Measurements from ENCODE around the gene NKX6-1.

NKX6-1 gene

DNA sequence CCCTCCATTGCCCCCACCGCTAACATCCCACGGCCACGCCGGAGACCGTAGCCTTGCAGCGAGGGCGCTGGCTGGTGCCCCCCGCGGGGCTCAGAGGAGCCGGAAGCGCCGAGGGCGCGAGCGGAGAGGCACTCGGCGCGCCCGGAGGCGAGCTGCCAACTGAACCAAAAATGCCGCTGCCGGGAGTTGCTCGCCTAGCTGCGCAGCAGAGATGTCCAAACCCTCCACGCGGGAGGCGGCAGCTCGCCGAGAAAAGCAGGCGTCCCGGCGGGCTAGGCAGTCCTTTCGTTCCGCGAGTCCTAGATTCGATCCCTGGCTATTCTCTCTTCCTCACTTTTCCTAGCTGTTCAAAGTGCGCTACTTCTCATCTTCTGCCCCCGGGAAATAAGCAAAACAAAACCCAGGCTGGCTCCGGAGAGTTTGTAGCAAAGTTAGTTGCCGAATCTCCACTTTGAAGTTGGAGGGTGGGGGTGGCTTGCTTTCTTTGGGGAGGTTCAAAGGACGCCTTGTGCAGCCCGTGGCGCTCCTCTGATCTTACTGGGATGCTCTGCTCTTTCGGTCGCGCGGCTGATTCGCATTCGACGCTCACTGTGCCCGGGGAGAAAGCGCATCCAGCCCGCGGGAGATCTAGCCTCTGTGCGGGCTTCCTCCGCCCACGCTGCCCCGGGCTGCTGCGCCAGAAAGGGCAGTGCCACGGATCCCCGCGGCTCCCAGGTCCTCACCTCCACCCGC is 723 bp downstream of the NKX6-1 start:
- DNase-seq (ENCODE audit: low read depth in 2 of 2) = no peak

DNA sequence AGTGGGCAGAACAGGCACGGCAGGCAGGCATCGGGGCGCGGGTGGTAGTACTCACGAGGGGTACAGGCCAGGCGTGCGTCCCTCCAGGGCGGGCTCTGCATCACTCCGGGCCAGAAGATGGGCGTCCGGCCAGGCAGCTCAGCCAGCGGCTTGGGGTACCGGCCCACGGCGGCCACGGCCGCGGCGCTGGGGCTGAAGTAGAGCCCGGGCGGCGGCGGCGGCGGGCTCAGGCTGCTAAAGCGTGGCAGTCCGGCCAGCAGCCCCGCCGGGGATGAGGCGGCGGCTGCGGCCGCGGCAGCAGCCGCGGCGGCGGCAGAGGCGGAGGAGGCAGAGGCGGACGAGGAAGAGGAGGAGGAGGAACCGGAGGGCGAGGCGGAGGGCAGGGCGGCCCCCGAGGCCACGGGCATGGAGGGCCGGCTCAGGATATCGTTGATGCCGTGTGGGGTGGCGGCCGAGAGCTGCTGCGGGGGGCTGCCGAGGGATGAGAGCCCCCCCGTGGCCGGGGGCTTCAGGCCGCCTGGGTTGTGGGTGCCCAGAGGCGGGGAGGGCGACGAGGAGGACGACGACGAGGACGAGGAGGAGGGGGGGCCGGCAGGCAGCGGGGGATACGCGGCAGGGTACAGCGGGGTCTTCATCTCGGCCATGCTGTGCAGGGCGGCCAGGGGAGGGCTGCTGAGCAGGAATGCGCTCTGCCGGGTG is 1.4 kb downstream of the NKX6-1 start:
- DNase-seq (ENCODE audit: low read depth in 2 of 2) = no peak

DNA sequence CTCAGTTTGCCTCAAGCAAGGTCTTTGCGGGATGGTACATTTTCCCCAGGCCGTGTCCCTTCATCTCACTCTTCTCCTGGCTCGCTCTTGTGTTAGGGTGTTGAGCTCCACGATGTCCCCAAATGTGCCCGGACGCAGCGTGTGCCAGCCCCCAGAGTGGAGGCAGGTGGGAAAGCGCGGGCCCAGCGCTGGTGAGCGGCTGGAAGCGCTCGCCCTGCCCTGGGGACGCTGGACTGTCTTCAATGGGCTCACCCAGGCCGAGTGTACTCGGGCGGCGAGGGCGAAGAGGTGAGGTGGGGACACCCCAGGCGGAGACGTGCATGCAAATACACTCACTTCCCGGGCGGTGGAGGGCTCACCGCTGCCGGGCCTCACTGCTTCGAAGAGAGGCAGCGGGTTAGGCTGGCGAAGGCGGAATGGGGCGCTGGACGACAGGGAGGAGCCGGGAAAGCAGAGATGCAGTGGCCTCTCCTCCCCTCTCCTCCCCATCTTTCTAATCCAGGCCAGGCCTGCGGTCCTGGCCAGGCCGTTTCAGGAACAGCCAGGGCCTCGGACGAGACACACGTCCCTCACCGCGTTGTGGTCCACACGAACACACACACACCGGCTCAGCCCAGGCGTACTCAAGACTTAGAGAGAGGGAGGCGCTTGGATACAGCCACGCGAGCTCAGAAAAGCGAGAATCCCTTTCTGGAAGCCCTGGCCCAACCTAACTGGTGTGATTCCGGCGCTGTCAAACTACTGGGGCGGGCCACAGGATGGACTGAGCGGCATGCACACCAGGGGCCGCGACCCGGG is 2.2 kb downstream of the NKX6-1 start:
- DNase-seq (ENCODE audit: low read depth in 2 of 2) = no peak

DNA sequence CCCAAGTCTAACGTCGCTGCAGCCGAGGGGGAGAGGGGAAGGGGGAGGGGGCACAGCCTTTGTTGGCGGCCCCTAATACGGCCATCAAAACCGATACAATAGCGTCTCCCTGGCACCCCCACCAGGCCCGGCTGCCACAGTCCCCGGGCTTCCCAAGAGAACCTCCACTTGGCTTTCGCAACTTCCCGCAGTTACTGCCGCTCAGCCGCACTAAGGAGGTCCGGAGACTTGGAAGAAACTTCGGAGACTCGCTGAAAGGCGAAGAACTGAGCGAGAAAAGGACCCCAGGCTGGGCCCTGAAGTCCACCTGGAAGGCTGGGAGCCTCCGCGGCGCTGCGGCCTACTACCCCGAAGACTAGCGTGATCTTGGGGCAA is 2.8 kb downstream of the NKX6-1 start:
- no peak for DNase-seq (ENCODE audit: low read depth in 2 of 2)

DNA sequence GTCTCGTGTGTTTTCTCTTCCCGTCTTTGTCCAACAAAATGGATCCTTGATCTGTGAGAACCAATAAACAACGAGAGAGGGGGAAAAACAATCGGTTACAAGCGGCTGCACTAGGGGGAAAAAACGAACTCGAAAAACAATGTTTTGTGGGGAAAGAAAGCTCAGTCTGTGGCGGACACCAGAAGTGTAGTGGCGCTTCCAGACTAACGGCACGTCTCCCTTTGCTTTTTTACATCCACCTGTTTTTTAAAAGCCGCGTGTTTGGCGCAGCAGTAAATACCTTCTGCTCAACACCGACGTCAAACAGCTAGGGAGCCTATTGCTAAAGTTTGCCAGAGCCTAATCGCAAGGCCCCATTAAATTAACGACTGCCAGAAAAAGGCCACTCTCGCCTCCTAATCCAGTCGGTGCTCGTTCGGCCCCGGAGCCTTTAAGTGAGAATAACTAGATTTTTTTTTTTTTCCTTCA is 3.3 kb downstream of the NKX6-1 start:
- DNase-seq (ENCODE audit: low read depth in 2 of 2) = no peak

DNA sequence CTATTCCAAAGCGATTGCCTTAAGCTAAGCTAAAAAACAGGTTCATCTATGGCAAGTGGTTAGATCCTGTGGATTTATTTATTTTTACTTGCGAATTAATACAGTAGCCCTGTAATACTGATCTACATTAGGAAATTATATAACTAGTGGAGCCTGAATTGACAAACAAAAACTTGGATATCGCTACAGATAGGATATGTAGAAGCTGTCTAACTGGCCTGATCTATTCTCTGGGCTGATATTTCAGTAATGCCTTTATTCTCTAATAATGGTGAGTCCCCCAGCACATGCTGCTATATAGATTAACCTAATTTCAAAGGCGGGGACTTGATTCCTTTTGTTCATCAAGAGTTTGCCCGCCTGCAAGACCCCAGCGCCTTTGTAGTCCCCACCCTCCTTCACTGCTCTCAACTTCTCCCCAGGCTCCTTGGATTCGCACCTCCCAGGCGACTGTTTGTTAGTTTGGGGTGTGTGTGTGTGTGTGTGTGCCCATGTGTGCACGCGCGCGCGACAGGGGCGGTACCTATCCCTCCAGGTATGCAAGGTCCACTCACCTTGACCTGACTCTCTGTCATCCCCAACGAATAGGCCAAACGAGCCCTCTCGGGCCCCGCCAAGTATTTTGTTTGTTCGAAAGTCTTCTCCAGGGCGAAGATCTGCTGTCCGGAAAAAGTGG is 3.8 kb downstream of the NKX6-1 start:
- no peak for DNase-seq (ENCODE audit: low read depth in 2 of 2)

DNA sequence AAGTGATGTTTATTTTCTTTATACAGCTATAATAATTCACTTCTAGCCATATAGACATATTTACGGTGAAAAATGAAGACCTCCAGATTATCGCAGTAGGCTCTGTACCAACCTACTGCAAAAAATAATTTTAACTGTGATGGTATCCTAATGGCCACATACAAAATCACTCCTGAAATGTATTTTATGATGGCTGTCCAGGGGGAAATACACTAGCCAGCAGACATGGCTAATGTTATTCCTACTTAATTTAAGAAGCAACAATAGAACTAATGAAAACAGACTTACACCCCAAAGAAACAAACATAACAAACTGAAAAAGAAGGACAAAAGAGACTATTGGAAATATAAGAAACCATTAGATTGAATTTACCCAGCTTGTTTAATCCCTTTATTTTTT is 4.6 kb downstream of the NKX6-1 start:
- DNase-seq (ENCODE audit: low read depth in 2 of 2) = no peak

DNA sequence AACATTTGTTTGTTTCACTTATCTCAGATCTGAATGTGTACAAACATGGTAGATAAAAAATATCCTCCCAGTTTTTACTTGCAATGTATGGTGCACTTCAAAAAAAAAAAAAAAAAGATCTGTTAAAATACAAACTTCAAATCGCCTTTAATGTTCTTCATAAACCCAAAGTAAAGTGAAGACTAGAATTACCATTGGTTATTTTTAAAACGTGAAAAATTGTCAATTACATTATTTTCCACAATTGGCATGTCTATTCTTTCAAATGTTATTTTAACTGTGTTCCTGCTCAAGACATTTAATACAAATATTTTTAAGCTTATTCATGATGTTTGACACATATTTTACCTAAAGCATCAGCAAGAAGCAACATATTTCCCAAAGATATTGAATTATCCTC is 5.0 kb downstream of the NKX6-1 start:
- no peak for DNase-seq (ENCODE audit: low read depth in 2 of 2)

DNA sequence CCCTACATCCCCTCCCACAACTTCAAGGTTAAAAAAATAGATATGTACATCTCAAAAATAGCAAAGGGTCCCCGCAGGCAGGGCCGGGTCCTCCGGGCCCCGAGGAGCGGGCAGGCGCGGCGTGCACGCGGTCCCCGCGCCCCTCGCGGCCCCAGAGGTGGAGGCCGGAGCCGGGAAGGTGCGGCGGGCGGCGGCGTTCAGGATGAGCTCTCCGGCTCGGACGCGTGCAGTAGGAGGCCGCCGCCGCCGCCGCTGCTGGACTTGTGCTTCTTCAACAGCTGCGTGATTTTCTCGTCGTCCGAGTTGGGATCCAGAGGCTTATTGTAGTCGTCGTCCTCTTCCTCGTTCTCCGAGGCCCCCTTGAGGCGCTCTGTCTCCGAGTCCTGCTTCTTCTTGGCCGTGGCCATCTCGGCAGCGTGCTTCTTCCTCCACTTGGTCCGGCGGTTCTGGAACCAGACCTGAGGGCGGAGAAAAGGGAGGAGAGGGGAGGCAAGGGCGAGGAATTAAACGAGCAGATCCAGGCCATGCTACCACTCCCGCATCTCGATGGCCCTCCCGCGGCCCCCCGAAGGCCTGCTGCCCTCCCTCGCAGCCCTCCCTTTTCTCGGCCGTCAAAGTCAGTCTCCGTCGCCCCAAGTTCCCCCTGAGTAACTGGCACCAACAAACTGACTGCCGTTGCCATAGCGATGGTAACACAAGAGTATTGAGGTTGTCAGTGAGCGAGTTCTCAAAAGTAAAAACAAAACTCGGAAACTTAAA is 5.8 kb downstream of the NKX6-1 start:
- no peak for DNase-seq (ENCODE audit: low read depth in 2 of 2)

DNA sequence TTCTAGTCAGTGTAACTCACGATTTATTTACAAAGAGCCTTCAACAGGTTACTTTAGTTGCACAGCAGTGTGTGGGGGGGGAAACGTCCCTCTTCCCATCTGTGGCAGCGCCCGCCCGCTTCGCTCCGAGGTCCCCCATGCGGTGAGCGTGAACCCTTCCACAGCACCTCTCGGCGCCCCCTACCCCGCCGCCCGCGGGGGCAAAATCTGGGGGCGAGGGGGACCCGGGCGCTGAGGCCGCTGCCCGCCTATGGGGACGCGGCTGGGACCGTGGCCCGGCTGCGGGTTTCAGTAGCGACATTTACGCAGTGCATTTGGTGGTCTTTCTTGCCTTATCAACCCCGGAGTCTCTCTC is 6.4 kb downstream of the NKX6-1 start:
- DNase-seq (ENCODE audit: low read depth in 2 of 2) = no peak

DNA sequence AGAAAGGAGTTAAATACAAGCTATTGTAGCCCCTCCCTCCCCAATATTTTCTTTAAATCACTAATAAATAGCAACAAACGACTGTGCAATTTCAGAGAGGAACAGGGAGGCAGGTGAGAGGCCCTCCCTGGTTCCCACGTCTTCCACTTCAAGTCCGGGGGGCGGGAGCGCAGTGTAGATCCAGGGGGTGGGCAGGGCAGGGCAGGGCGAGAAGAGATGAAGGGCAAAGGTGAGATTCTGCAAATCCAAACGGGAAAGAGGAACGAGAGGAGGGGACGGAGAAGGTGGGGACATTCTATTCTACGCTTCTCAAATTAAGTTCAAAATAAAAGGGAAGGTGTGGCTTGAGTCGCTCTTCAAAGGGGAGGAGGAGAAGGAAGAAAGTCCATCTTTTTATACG is 6.8 kb downstream of the NKX6-1 start:
- DNase-seq (ENCODE audit: low read depth in 2 of 2) = no peak

DNA sequence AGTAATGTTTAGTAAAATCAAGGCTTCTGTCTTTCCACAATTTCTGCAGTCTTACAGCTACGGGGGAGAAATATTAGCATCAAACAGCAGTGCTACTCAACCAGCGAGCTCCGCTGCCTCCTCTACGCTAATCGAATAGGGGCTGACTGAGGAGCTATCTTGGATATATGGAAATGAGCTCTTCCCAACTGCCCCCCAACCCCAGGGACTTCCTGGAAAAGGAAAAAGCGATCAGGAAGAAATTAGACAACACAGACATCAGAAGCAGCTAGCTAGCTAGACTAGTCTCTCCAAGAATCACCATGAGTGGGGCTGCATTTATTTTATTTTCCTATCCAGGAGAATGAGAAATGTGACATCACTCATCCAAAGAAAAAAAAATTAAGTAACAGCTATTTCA is 7.6 kb downstream of the NKX6-1 start:
- no peak for DNase-seq (ENCODE audit: low read depth in 2 of 2)

DNA sequence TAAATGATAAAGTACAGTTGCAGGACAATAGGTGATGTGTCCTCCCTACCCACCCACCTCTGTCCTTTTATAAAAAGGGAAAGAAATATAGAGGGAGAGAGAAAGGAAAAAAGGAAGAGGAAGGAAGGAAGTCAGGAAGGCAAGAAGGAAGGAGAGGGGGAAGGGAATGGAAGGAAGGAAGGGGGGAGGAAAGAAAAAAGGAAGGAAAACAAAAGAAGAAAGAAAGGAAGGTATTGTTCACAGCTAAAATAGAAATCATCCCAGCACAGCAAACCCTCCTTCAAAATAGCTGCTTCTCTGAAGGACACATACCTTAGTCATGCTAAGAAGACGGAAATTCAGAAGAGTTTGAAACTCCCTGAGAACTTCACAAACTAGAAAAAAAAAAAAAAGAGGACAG is 8.4 kb downstream of the NKX6-1 start:
- DNase-seq (ENCODE audit: low read depth in 2 of 2) = no peak

DNA sequence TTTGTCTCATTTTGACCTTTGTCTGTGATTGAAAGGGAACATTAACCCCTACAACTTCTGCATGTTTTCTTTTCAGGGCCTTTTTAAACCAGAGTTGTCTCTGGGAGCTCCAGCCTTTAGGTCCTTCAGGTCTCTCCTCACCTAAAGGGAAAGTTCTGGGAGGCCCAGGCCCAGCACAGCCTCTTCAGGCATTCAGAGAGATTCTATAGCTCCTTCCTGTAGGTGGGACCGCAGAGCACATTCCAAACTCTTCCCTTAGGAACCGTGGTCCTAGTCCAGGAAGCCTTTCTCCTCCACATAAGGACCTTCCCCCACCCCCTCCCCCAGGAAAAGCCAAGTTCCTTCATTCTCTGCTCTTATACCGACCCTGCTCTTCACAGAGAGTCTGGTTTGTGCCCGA is 14.9 kb downstream of the NKX6-1 start:
- DNase-seq (ENCODE audit: low read depth in 2 of 2) = no peak

DNA sequence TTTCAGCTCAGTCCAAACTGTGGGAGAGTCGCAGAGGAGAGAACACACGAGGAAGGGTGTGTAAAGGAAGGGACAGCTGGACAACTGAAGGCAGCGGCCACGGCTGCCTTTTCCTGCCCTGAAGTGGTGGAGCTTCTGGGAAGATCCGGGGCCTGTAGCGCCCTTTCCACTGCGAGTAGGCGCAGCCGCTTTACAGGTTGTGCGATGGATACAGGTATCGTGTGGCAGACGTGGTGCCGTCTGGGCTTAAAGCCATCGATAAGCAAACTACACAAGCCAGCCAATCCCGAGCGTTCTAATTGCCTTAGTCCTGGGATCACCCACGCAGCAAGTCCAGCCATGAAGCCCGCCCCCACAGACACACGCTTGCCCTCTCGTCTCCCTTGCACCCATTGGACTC is 15.4 kb downstream of the NKX6-1 start:
- DNase-seq (ENCODE audit: low read depth in 2 of 2) = no peak

DNA sequence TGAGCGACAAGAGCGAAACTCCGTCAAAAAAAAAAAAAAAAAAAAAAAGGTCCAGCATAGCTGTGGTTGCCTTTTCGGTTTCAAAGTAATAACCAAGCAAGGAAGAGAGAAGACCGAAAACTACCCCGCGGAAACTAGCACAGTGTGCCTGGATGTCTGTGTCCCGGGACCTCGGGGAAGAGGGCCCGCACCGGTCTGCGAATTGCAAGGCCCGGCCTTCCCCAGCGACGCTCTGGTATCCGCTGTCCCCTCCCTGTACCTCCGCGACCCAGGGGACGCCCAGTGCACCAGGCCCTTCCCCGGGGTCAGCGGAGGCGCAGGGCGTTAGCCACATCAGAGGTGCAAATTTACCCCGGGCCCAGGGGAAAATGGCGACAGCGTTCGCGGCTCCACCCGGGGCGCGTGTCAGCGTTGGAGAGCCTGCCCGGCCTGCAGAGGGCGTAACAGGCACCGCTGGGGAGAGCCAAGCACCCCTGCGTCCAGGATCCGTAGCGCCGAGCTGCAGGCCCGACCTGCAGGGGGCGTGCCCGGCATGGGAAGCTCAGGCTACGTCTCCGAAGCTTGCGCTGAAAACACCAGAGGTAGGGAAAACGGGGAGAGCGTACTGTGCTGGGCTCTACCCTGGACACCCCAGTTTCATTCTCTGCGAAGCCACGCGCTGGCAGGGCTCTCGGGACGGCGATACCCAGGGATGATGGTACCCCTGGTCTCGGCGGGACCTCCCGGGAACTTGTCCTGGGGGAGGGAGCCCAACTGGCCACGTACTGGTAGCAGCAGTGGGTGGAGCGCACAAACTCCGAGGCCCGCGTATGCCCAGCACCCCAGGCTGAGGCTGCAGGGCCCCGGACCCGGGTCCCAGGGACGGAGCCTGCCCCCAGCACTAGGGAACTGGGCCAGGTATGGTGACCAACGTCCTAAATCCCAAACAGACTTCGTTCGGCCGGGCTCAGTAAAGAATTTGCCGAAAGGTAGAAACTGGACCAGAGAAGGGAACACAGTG is 16.2 kb downstream of the NKX6-1 start:
- DNase-seq (ENCODE audit: low read depth in 2 of 2) = no peak

DNA sequence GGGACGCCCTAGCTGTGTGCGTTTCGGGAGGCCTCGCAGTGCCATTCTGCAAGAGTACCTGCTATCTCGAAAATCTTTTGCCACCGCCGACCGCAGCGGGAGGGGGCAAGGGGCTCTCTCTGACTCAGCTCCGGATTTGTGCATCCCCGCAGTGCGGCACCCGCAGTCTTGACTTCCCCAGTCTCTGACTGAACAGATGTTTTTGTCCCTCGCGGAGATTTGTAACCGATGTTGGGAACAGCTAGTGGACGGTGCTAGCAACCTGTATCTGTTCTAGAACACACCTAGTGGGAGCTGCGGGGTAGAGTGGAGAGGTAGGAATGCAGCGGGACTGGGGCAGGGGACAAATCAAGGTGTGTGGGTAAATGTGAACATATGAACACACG is 17.2 kb downstream of the NKX6-1 start:
- DNase-seq (ENCODE audit: low read depth in 2 of 2) = no peak

DNA sequence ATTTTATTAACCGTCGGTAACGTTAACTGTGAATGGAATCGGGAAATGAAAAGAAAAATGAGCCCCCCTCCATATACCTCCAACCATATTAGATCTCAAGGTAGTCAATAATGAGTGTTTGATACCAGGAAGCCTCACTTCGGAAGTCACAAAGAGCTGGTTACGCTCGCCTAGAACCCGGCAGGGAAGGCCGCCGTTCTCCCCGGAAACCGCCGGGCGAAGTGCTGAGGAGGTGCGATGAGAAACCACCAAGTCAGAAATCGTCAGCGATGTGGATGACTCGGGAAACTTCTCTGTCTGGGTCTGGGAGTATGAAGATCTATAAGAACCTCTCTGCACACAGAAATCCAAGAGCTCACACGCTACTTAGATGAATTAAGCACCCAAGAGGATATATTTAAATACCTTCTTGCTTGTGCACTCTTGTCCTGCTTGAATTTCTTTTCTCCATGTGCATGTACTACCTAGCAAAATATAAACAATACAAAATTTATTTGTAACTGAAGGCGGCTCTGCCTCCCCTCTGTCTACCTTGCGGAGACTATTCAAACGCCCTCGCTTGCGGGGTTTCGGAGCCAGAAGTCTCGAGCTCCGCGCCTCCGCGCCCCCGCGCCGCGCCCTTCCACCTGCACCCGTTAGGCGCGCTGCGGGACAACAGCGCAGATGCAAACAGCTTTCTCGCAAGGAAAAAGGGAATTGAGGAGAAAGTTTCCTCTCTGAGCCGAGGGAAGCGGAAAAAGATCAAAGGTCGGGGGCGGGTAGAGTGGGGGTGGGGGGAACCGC is 17.8 kb downstream of the NKX6-1 start:
- no peak for DNase-seq (ENCODE audit: low read depth in 2 of 2)

DNA sequence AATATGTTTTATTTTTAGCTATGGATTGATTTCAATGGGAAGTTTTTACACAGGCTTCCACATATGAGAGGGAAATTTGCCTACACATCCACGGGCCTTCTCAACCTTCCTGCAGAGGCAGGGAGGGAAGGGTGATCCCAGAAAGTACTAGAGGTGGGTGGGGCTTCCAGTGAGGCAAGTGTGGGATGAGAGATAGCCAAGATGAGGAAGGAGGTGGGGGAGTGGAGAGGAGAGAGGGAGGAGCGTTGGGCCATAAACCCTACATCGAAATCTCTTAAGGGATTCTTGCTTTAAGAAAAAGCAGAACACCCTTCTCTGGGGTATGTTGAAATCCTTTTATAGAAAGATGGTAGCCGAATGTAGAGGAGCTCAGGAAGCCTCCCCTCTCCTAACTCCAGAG is 19.0 kb downstream of the NKX6-1 start:
- no peak for DNase-seq (ENCODE audit: low read depth in 2 of 2)

DNA sequence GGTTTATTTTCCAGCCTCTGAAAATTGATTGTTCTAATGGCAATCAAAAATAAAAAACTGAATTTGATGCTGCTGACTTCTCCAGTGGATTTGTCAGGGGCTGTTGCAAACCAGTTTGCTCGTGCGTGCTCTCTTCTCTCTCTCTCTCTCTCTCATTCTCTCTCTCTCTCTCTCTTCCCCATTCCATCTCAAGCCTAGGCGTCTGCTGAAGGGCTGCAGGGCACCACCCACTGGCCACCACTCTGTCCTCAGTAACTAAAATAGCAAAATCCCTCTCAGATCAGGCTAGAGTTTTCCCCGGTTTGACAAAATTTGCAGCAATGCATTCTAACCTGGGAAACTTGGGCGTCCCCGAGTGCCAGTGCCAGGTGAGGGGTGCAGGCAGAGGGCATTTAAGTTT is 19.4 kb downstream of the NKX6-1 start:
- no peak for DNase-seq (ENCODE audit: low read depth in 2 of 2)

Measured in stimulated activated CD8-positive, alpha-beta memory T cell treated with anti-CD3 and anti-CD28 coated beads, Interleukin-2, amount 100 ng/mL, for 1 hour (primary cell).